Naive B cell (primary cell): ENCODE measurements around the gene ALOX15B. TPM values are rescaled to one million over a fixed set of nuclear protein-coding genes. Genes with fewer than 3 reads are reported as not detected.

Source experiments
- ATAC-seq, 2 donors: fragments of 150-1000 bp; cut with Tn5 transposase; 2 replicates each; pipeline ENCODE4 v1.10.0; 2021; ENCODE audit warnings: low read depth in 2 of 2, mild to moderate bottlenecking in 2 of 2, moderate library complexity in 2 of 2
- DNase-seq: peaks from one replicate; pipeline ENCODE4 v3.0.0; 2022
- H3K27ac Mint-ChIP-seq, 6 donors: one replicate each; pipeline ENCODE4 v1.8.0; 2020 to 2022; ENCODE audit warnings: mild to moderate bottlenecking in 6 of 6, mixed read lengths in 6 of 6, moderate library complexity in 5 of 6, inconsistent platforms in 2 of 6
- H3K27me3 Mint-ChIP-seq, 3 donors: one replicate each; pipeline ENCODE4 v1.8.0; 2021 to 2022; ENCODE audit warnings: mixed read lengths in 3 of 3, mild to moderate bottlenecking in 1 of 3
- H3K36me3 Mint-ChIP-seq, 2 donors: one replicate each; pipeline ENCODE4 v1.8.0; 2020 to 2022; ENCODE audit warnings: mixed read lengths in 2 of 2, inconsistent platforms in 1 of 2, mild to moderate bottlenecking in 1 of 2
- H3K4me1 Mint-ChIP-seq, 3 donors: one replicate each; pipeline ENCODE4 v1.8.0; 2020 to 2022; ENCODE audit warnings: mixed read lengths in 3 of 3, inconsistent platforms in 1 of 3, mild to moderate bottlenecking in 1 of 3, moderate library complexity in 1 of 3
- H3K4me3 Mint-ChIP-seq, 8 donors: one replicate each; pipeline ENCODE4 v1.8.0; 2020 to 2022; ENCODE audit warnings: mild to moderate bottlenecking in 8 of 8, mixed read lengths in 8 of 8, moderate library complexity in 8 of 8, inconsistent platforms in 2 of 8
- H3K9me3 Mint-ChIP-seq, 7 donors: one replicate each; pipeline ENCODE4 v1.8.0; 2020 to 2022; ENCODE audit warnings: mixed read lengths in 7 of 7, mild to moderate bottlenecking in 5 of 7, inconsistent platforms in 2 of 7, moderate library complexity in 1 of 7
- polyA plus RNA-seq, 6 donors: library from polyadenylated mRNA; unstranded; fragments of 300-500 nt; fragmentation: Illumina TruSeq; gene quantifications; one replicate each; pipeline ENCODE4 v1.2.3, GENCODE V29; 2021; ENCODE audit warnings: low read depth in 6 of 6

Gene ALOX15B
- polyA plus RNA-seq, 6 donors from 2014 or later: not detected

GRCh38 chr17:8087952-8088230 lies 49.0 kb downstream of the ALOX15B start:
- H3K4me1 Mint-ChIP-seq: peaks cover 30 to 45% (median 33%) of the 10 kb centered on the region in 3 donors

GRCh38 chr17:8089728-8090127 lies 50.9 kb downstream of the ALOX15B start:
- Mint-ChIP-seq H3K36me3 (no peaks in the 10 kb centered on the region), H3K4me1 (peaks cover 36 to 58% (median 38%) of the 10 kb centered on the region in 3 donors), H3K27ac (peak overlapping the region in 5 of 6 donors; percentile 28 to 91 (median 47)), H3K27me3 (peaks cover 4 to 36% (median 10%) of the 10 kb centered on the region in 3 donors), H3K4me3 (peak overlapping the region in 5 of 8 donors; percentile 1 to 29 (median 18)), H3K9me3 (no peaks in the 10 kb centered on the region)
- DNase-seq: no peak
- ATAC-seq: no peak

More at GRCh38 chr17:8087952-8088230, 49.0 kb downstream of the ALOX15B start:
- no peak overlapping the region for H3K27ac Mint-ChIP-seq
- no peaks in the 10 kb centered on the region for H3K9me3 Mint-ChIP-seq
- no peak for ATAC-seq
- peaks cover 0 to 34% (median 10%) of the 10 kb centered on the region in 3 donors for H3K27me3 Mint-ChIP-seq
- no peak for DNase-seq
- H3K4me3 Mint-ChIP-seq: peak overlapping the region in 1 of 8 donors; percentile 61
- H3K36me3 Mint-ChIP-seq: no peaks in the 10 kb centered on the region

- Mint-ChIP-seq H3K36me3 (no peaks in the 10 kb centered on the region), H3K27me3 (peaks cover 7 to 41% (median 17%) of the 10 kb centered on the region in 3 donors), H3K4me3 (peak overlapping the region; percentile 42 to 88 (median 76)), H3K27ac (peak overlapping the region; percentile 58 to 96 (median 89)), H3K4me1 (peaks cover 36 to 58% (median 38%) of the 10 kb centered on the region in 3 donors), H3K9me3 (no peaks in the 10 kb centered on the region)
- peak; percentile 92 to 94 for ATAC-seq
- DNase-seq: peak; percentile 80
Measured at GRCh38 chr17:8091033-8091687, 52.3 kb downstream of the ALOX15B start.

GRCh38 chr17:8095361-8095760 lies 56.5 kb downstream of the ALOX15B start:
- Mint-ChIP-seq H3K36me3 (no peaks in the 10 kb centered on the region), H3K4me3 (no peak overlapping the region), H3K27ac (peak overlapping the region in 1 of 6 donors; percentile 42), H3K4me1 (peaks cover 19 to 36% (median 21%) of the 10 kb centered on the region in 3 donors), H3K27me3 (peaks cover 10 to 30% (median 13%) of the 10 kb centered on the region in 3 donors), H3K9me3 (no peaks in the 10 kb centered on the region)
- ATAC-seq: no peak
- no peak for DNase-seq

GRCh38 chr17:8096541-8096940 lies 57.7 kb downstream of the ALOX15B start:
- Mint-ChIP-seq H3K27me3 (peaks cover 10 to 30% (median 13%) of the 10 kb centered on the region in 3 donors), H3K36me3 (no peaks in the 10 kb centered on the region), H3K4me3 (no peak overlapping the region), H3K9me3 (no peaks in the 10 kb centered on the region), H3K27ac (no peak overlapping the region), H3K4me1 (peaks cover 7 to 25% (median 9%) of the 10 kb centered on the region in 3 donors)
- ATAC-seq (no peak), DNase-seq (no peak)

Other genes starting within 250 kb of the ALOX15B start
- 1 to 10 TPM in 3 of 6 donors, under 1 TPM in 3; 0.04 to 1.9 (median 0.99) TPM for gene KDM6B, start 204.8 kb upstream of the ALOX15B start, polyA plus RNA-seq
- under 1 TPM in 1 of 6 donors, not detected in 5; 0.68 TPM for gene TMEM88, start 184.0 kb upstream of the ALOX15B start, polyA plus RNA-seq
- gene NAA38, start 181.5 kb upstream of the ALOX15B start, polyA plus RNA-seq: 100 to 1,000 TPM; 121 to 158 (median 136) TPM
- 1 to 10 TPM; 3.4 to 5.2 (median 3.7) TPM for gene CYB5D1, start 181.1 kb upstream of the ALOX15B start, polyA plus RNA-seq
- gene CHD3, start 150.3 kb upstream of the ALOX15B start, polyA plus RNA-seq: 1 to 10 TPM in 5 of 6 donors, under 1 TPM in 1; 0.06 to 8.0 (median 3.4) TPM
- gene RNF227, start 122.8 kb upstream of the ALOX15B start, polyA plus RNA-seq: 1 to 10 TPM in 5 of 6 donors, under 1 TPM in 1; 0.60 to 5.2 (median 2.9) TPM
- gene KCNAB3, start 109.2 kb upstream of the ALOX15B start, polyA plus RNA-seq: under 1 TPM in 1 of 6 donors, not detected in 5; 0.15 TPM
- gene TRAPPC1, start 107.1 kb upstream of the ALOX15B start, polyA plus RNA-seq: 100 to 1,000 TPM; 202 to 349 (median 224) TPM
- gene CNTROB, start 106.9 kb upstream of the ALOX15B start, polyA plus RNA-seq: 10 to 100 TPM in 1 of 6 donors, 1 to 10 TPM in 5; 3.3 to 14.2 (median 7.6) TPM
- not detected for gene GUCY2D, start 36.4 kb upstream of the ALOX15B start, polyA plus RNA-seq
- gene ALOX12B, start 48.7 kb downstream of the ALOX15B start, polyA plus RNA-seq: 1 to 10 TPM in 2 of 6 donors, under 1 TPM in 2, not detected in 2; 0.45 to 2.4 (median 1.1) TPM
- not detected for gene ALOXE3, start 79.5 kb downstream of the ALOX15B start, polyA plus RNA-seq
- not detected for gene HES7, start 85.0 kb downstream of the ALOX15B start, polyA plus RNA-seq
- 10 to 100 TPM in 5 of 6 donors, 1 to 10 TPM in 1; 4.5 to 20.9 (median 13.5) TPM for gene PER1, start 113.3 kb downstream of the ALOX15B start, polyA plus RNA-seq
- 10 to 100 TPM; 37.8 to 89.1 (median 65.9) TPM for gene VAMP2, start 123.9 kb downstream of the ALOX15B start, polyA plus RNA-seq
- 10 to 100 TPM; 29.9 to 42.3 (median 34.7) TPM for gene TMEM107, start 137.3 kb downstream of the ALOX15B start, polyA plus RNA-seq
- gene BORCS6, start 151.1 kb downstream of the ALOX15B start, polyA plus RNA-seq: 10 to 100 TPM; 14.8 to 24.2 (median 20.4) TPM
- not detected for gene AURKB, start 171.5 kb downstream of the ALOX15B start, polyA plus RNA-seq
- gene CTC1, start 209.0 kb downstream of the ALOX15B start, polyA plus RNA-seq: 10 to 100 TPM; 13.5 to 34.9 (median 22.3) TPM
- gene PFAS, start 210.2 kb downstream of the ALOX15B start, polyA plus RNA-seq: 10 to 100 TPM; 11.6 to 29.8 (median 17.9) TPM
- 100 to 1,000 TPM in 1 of 6 donors, 10 to 100 TPM in 5; 65.8 to 110 (median 79.7) TPM for gene RANGRF, start 249.6 kb downstream of the ALOX15B start, polyA plus RNA-seq